Measurements from ENCODE around the gene PSMA4. TPM values are rescaled to one million over a fixed set of nuclear protein-coding genes. Genes with fewer than 3 reads are reported as not detected.
"Not testable (repeated sequence)": the region's sequence is repeated elsewhere in the genome, so short reads cannot be mapped to it uniquely, and the experiment has no call there.

Gene PSMA4
- total and polyA plus RNA-seq, 10 of the 15 experiments (the other 5 are each of a cell fraction or from before 2014, with no cell fraction given), result 210 to 1,221 (median 546) TPM

GRCh38 chr15:78552597-78552996, 12.4 kb downstream of the PSMA4 start (continued):
- TF ChIP-seq STAT3 (IDR thresholded peaks at IDR 0.05; ENCODE audit: low read depth, low read length) (no peak), YBX1 (IDR thresholded peaks at IDR 0.05) (no peak), ZBTB33 (IDR thresholded peaks at IDR 0.05) (no peak), RBBP5 (conservative IDR thresholded peaks at IDR 0.05) (no peak), ZBED1 (IDR thresholded peaks at IDR 0.05; ENCODE audit: borderline replicate concordance) (no peak), CHD1 (IDR thresholded peaks at IDR 0.05; ENCODE audit: low read depth, low read length) (no peak), SIX5 (IDR thresholded peaks at IDR 0.05; ENCODE audit: low read depth, low read length, severe bottlenecking) (no peak)

- in situ Hi-C loops (cut with MboI); POLR2A ChIA-PET; intact Hi-C loops (cut with micrococcal nuclease; ENCODE audit: unreplicated experiment); H2AFZ ChIP-seq (ENCODE audit: control insufficient read depth, low read depth, low read length); RAD21 ChIA-PET (ENCODE audit: unreplicated experiment); H3K4me3 ChIP-seq; H3K27ac ChIP-seq (ENCODE audit: control insufficient read depth, insufficient read depth); H3K4me2 ChIP-seq (ENCODE audit: control insufficient read depth, insufficient read depth); FAIRE-seq; H3K9ac ChIP-seq (ENCODE audit: control insufficient read depth, insufficient read depth, low read length); CTCF ChIA-PET; ATAC-seq; H3K79me2 ChIP-seq (ENCODE audit: control insufficient read depth, insufficient read depth, low read length); SMC1A ChIA-PET (ENCODE audit: uncharacterized antibody, unreplicated experiment); H3K4me1 ChIP-seq (ENCODE audit: control insufficient read depth, insufficient read depth, low read length); H3K36me3 ChIP-seq (ENCODE audit: control insufficient read depth in 2 of 2, insufficient read depth in 2 of 2, low read length in 1 of 2); H3K9me3 ChIP-seq (replicated peaks; ENCODE audit: control insufficient read depth, insufficient read depth, low read length); BruUV-seq (replicated peaks); DNase-seq (ENCODE audit: low read depth, low spot score); H3K27me3 ChIP-seq (replicated peaks in 1 of 2; ENCODE audit: control insufficient read depth in 2 of 2, insufficient read depth in 2 of 2, low read length in 1 of 2); H4K20me1 ChIP-seq (ENCODE audit: control insufficient read depth, insufficient read depth): not testable (repeated sequence)
- 73% methylated on average over 10 of the region's 10 CpGs for WGBS (ENCODE audit: insufficient coverage, insufficient replicate concordance, low lambda C conversion rate, missing lambda C conversion rate)
These were observed 20.0 kb downstream of the PSMA4 start for GRCh38 chr15:78560201-78560600.
